RPMI8226 (cell line): ENCODE measurements around the gene MAP2K6.

Experiments used
- DNase-seq: peaks from one replicate; pipeline ENCODE4 v3.0.0-alpha.2; 2015

MAP2K6 gene

GRCh38 chr17:69588316-69588715 is 173.8 kb downstream of the MAP2K6 start:
- DNase-seq: no peak

GRCh38 chr17:69588827-69589239 is 174.3 kb downstream of the MAP2K6 start:
- no peak for DNase-seq

- DNase-seq: no peak
Observed at GRCh38 chr17:69590671-69591070, 176.2 kb downstream of the MAP2K6 start.

GRCh38 chr17:69592692-69593350 is 178.3 kb downstream of the MAP2K6 start:
- DNase-seq: no peak

GRCh38 chr17:69593351-69593715 is 178.8 kb downstream of the MAP2K6 start:
- DNase-seq: no peak

GRCh38 chr17:69593716-69594115 is 179.2 kb downstream of the MAP2K6 start:
- DNase-seq: no peak

- DNase-seq: no peak
Observed at GRCh38 chr17:69594641-69595040, 180.1 kb downstream of the MAP2K6 start.

- DNase-seq: no peak
Observed at GRCh38 chr17:69596141-69596540, 181.6 kb downstream of the MAP2K6 start.

- no peak for DNase-seq
Observed at GRCh38 chr17:69597898-69598692, 183.6 kb downstream of the MAP2K6 start.

- no peak for DNase-seq
Observed at GRCh38 chr17:69602972-69603371, 188.5 kb downstream of the MAP2K6 start.
